ENCODE measurements around the gene AP2S1. TPM values are rescaled to one million over a fixed set of nuclear protein-coding genes. Genes with fewer than 3 reads are reported as not detected.
"Not testable (repeated sequence)": the region's sequence is repeated elsewhere in the genome, so short reads cannot be mapped to it uniquely, and the experiment has no call there.

The AP2S1 gene
- total RNA-seq, 1 experiment from 2014 or later = 146 TPM

DNA sequence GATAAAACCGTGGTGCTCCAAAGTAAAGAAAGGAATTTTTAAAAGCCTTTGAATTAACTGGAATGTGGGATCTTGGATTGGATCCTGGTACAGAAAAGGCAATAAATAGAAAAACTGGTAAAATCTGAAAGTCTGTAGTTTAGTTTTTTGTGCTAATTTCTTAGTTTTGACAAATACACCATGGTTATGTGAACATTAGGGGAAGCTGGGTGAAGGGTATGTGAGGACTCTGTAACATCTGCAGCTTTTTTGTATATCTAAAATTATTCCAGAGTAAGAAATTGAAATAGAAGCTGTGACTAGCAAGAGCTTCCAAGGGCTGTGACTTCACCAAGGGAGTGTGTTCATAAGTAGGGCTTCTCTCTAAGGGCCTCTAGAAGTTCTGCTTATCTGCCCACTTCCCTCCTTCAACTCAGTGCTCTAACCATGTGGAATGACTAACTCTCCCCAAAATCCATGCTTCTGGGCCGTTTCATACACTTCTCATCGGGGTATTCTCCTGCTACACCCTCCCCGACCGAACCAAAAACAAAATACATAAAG, 36.7 kb upstream of the AP2S1 start:
- Histone ChIP-seq H3K4me1 (ENCODE audit: control insufficient read depth, insufficient read depth, low read length) (peaks cover 35% of the 10 kb centered on the region), H3K36me3 (ENCODE audit: control insufficient read depth, insufficient read depth, low read length) (no peaks in the 10 kb centered on the region), H3K27ac (ENCODE audit: low read length) (peak overlapping the region; percentile 71), H3K4me3 (ENCODE audit: low read depth in 2 of 2, low read length in 2 of 2) (no peak overlapping the region), H3K9me3 (ENCODE audit: control insufficient read depth, insufficient read depth, low read depth, low read length) (no peaks in the 10 kb centered on the region), H3K27me3 (ENCODE audit: control insufficient read depth, insufficient read depth, low read length) (no peaks in the 10 kb centered on the region)
- POLR2A ChIA-PET = no interaction called here
- DNase-seq (ENCODE audit: low read depth, low spot score) (no peak), ATAC-seq (no peak)
- BruUV-seq (replicated peaks) = TSS peak; percentile 52
- CTCF ChIA-PET = no interaction called here
- TF ChIP-seq SIN3A (IDR thresholded peaks at IDR 0.05; ENCODE audit: borderline replicate concordance, insufficient read depth, low read depth, low read length) = no peak
- TF ChIP-seq TCF7L2 (IDR thresholded peaks at IDR 0.05; ENCODE audit: low read depth, low read length) = no peak
- TF ChIP-seq POLR2AphosphoS5 (IDR thresholded peaks at IDR 0.05; ENCODE audit: low read depth, low read length) = no peak
- intact Hi-C loops (cut with micrococcal nuclease; ENCODE audit: unreplicated experiment) (no loop called here), in situ Hi-C loops (cut with HindIII; ENCODE audit: low pct_unique_long_range_greater_than_20kb, low sequenced_read_pairs) (no loop called here)

GRCh38 chr19:46886546-46887239, 36.0 kb upstream of the AP2S1 start:
- ATAC-seq = no peak
- no peaks in the 10 kb centered on the region for H3K36me3 ChIP-seq (ENCODE audit: control insufficient read depth, insufficient read depth, low read length)
- peak overlapping the region; percentile 71 for H3K27ac ChIP-seq (ENCODE audit: low read length)
- ChIA-PET POLR2A (no interaction called here), CTCF (no interaction called here)
- no peak for DNase-seq (ENCODE audit: low read depth, low spot score)
- no peaks in the 10 kb centered on the region for H3K27me3 ChIP-seq (ENCODE audit: control insufficient read depth, insufficient read depth, low read length)
- TF ChIP-seq REST (IDR thresholded peaks at IDR 0.05; ENCODE audit: insufficient read depth in 1 of 2, low read depth in 2 of 2, low read length in 1 of 2) (no peak), SIN3A (IDR thresholded peaks at IDR 0.05; ENCODE audit: borderline replicate concordance, insufficient read depth, low read depth, low read length) (no peak), TCF7L2 (IDR thresholded peaks at IDR 0.05; ENCODE audit: low read depth, low read length) (no peak), POLR2AphosphoS5 (IDR thresholded peaks at IDR 0.05; ENCODE audit: low read depth, low read length) (no peak)
- TF ChIP-seq, protein P1, sequence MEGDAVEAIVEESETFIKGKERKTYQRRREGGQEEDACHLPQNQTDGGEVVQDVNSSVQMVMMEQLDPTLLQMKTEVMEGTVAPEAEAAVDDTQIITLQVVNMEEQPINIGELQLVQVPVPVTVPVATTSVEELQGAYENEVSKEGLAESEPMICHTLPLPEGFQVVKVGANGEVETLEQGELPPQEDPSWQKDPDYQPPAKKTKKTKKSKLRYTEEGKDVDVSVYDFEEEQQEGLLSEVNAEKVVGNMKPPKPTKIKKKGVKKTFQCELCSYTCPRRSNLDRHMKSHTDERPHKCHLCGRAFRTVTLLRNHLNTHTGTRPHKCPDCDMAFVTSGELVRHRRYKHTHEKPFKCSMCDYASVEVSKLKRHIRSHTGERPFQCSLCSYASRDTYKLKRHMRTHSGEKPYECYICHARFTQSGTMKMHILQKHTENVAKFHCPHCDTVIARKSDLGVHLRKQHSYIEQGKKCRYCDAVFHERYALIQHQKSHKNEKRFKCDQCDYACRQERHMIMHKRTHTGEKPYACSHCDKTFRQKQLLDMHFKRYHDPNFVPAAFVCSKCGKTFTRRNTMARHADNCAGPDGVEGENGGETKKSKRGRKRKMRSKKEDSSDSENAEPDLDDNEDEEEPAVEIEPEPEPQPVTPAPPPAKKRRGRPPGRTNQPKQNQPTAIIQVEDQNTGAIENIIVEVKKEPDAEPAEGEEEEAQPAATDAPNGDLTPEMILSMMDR (IDR thresholded peaks at IDR 0.05) = no peak
- intact Hi-C loops (cut with micrococcal nuclease; ENCODE audit: unreplicated experiment) = no loop called here
- peaks cover 38% of the 10 kb centered on the region for H3K4me1 ChIP-seq (ENCODE audit: control insufficient read depth, insufficient read depth, low read length)
- H3K9me3 ChIP-seq (ENCODE audit: control insufficient read depth, insufficient read depth, low read depth, low read length) = no peaks in the 10 kb centered on the region
- BruUV-seq (replicated peaks) = no TSS peak
- H3K4me3 ChIP-seq (ENCODE audit: low read depth in 2 of 2, low read length in 2 of 2) = no peak overlapping the region
- in situ Hi-C loops (cut with HindIII; ENCODE audit: low pct_unique_long_range_greater_than_20kb, low sequenced_read_pairs) = no loop called here

- BruUV-seq (replicated peaks) = no TSS peak
- Histone ChIP-seq H3K27me3 (ENCODE audit: control insufficient read depth, insufficient read depth, low read length) (no peaks in the 10 kb centered on the region), H3K27ac (ENCODE audit: low read length) (peak overlapping the region; percentile 51; the same call in 1 of the 2 replicates), H3K9me3 (ENCODE audit: control insufficient read depth, insufficient read depth, low read depth, low read length) (no peaks in the 10 kb centered on the region), H3K36me3 (ENCODE audit: control insufficient read depth, insufficient read depth, low read length) (no peaks in the 10 kb centered on the region), H3K4me3 (ENCODE audit: low read depth in 2 of 2, low read length in 2 of 2) (no peak overlapping the region), H3K4me1 (ENCODE audit: control insufficient read depth, insufficient read depth, low read length) (peaks cover 25% of the 10 kb centered on the region)
- ATAC-seq = no peak
- in situ Hi-C loops (cut with HindIII; ENCODE audit: low pct_unique_long_range_greater_than_20kb, low sequenced_read_pairs) (no loop called here), intact Hi-C loops (cut with micrococcal nuclease; ENCODE audit: unreplicated experiment) (no loop called here)
- CTCF ChIA-PET = no interaction called here
- no peak for DNase-seq (ENCODE audit: low read depth, low spot score)
- no peak for TF ChIP-seq SIN3A (IDR thresholded peaks at IDR 0.05; ENCODE audit: borderline replicate concordance, insufficient read depth, low read depth, low read length)
- no peak for TF ChIP-seq POLR2AphosphoS5 (IDR thresholded peaks at IDR 0.05; ENCODE audit: low read depth, low read length)
- no peak for TF ChIP-seq REST (IDR thresholded peaks at IDR 0.05; ENCODE audit: insufficient read depth in 1 of 2, low read depth in 2 of 2, low read length in 1 of 2)
- POLR2A ChIA-PET = no interaction called here
Measured at GRCh38 chr19:46885411-46885810, 34.8 kb upstream of the AP2S1 start.

DNA sequence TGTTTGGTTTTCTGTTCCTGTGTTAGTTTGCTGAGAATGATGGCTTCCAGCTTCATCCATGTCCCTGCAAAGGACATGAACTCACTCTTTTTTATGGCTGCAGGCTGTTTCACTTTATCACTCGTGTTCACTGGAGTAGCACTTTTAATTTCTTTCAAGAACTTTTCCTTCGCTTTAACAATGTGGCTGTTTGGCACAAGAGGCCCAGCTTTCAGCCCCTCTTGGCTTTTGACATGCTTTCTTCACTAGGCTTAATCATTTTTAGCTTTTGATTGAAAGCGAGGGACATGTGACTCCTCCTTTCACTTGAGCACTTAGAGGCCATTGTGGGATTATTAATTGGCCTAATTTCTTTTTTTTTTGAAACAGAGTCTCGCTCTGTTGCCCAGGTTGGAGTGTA, 32.1 kb upstream of the AP2S1 start:
- H3K9me3 ChIP-seq (ENCODE audit: control insufficient read depth, insufficient read depth, low read depth, low read length); H3K4me3 ChIP-seq (ENCODE audit: low read depth in 2 of 2, low read length in 2 of 2); intact Hi-C loops (cut with micrococcal nuclease; ENCODE audit: unreplicated experiment); in situ Hi-C loops (cut with HindIII; ENCODE audit: low pct_unique_long_range_greater_than_20kb, low sequenced_read_pairs); H3K27me3 ChIP-seq (ENCODE audit: control insufficient read depth, insufficient read depth, low read length); H3K36me3 ChIP-seq (ENCODE audit: control insufficient read depth, insufficient read depth, low read length); BruUV-seq (replicated peaks); DNase-seq (ENCODE audit: low read depth, low spot score); ATAC-seq; CTCF ChIA-PET: not testable (repeated sequence)
- POLR2A ChIA-PET = interaction anchor here (0.6 kb wide), 1 partner anchor 9 kb away, joined by 11 read pairs; no protein-coding TSS in a partner anchor
- Histone ChIP-seq H3K27ac (ENCODE audit: low read length) (0 out of 2 replicates have a peak overlapping the region, but pooled peaks have one; percentile 34), H3K4me1 (ENCODE audit: control insufficient read depth, insufficient read depth, low read length) (peaks cover 32% of the 10 kb centered on the region)

Measured in Panc1 (cell line).